ENCODE results near the gene SAMD5. TPM values are rescaled to one million over a fixed set of nuclear protein-coding genes. Genes with fewer than 3 reads are reported as not detected.

The SAMD5 gene
- total RNA-seq, 1 donor from 2014 or later: 4.5 TPM

DNA sequence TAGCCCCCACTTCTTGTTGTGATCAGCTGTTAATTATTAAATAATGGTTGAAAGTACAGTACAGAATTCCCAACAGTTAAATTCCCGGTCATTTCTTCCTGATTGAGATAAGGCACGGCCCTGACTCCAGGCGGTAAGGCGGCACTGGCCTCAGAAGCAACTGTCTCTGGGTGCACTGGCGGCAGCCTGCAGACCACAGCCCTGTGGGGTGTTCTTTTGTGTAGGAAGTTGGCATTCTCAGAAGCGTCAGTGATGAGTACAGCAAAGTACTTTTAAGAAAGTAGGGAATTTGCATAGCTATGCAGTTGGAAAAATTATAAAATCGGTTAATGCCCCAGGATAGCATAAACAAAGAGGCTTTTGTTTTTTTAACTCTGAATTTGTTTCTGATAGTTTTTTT lies 50.5 kb downstream of the SAMD5 start:
- intact Hi-C loops (cut with DNase I): no loop called here
- ATAC-seq (peak; percentile 50), DNase-seq (ENCODE audit: low spot score) (no peak)

DNA sequence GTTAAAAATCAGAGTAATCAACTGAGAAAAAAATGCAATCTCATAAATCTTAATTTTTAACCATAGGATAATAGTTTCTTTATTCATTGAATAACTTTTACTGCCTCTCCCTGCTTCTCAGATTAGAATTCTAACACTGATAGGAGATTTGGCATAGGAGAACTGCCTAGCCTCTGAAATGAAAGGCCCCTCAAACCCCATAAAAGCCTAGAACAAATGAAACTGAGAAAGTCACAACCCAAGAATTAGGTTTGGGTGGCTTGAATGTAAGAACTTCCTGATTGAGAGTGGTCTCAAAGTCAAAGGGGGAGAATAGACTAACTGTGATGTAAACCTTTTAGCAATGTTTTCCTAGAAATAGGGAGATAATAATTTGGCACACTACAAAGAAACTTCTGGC lies 52.2 kb downstream of the SAMD5 start:
- intact Hi-C loops (cut with DNase I): no loop called here
- ATAC-seq (no peak), DNase-seq (ENCODE audit: low spot score) (no peak)

DNA sequence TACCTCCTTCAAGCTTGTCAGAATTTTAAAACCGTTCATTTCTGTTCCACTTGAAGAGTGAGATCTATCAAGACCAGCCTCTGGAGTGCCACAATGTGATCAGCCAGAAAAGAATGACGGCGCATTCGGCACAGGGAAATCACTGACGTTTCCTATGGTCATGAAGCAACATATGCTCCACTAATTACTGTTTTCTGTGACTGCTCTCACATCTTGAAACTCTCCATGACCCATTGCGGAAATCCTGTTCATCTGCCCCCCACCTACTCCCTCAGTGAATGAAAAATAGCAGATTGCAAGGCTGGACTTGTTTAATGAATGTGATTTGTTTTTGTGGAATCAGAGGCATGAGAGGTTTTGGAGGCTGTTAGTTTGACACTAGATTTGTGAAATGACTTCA lies 53.2 kb downstream of the SAMD5 start:
- ATAC-seq (no peak), DNase-seq (ENCODE audit: low spot score) (no peak)
- intact Hi-C loops (cut with DNase I): no loop called here

- ATAC-seq (no peak), DNase-seq (ENCODE audit: low spot score) (no peak)
- intact Hi-C loops (cut with DNase I): no loop called here
These were observed 55.0 kb downstream of the SAMD5 start for GRCh38 chr6:147563472-147563871.

- no peak for DNase-seq (ENCODE audit: low spot score)
- intact Hi-C loops (cut with DNase I): no loop called here
- ATAC-seq: no peak
These were observed 56.1 kb downstream of the SAMD5 start for GRCh38 chr6:147564556-147564955.

DNA sequence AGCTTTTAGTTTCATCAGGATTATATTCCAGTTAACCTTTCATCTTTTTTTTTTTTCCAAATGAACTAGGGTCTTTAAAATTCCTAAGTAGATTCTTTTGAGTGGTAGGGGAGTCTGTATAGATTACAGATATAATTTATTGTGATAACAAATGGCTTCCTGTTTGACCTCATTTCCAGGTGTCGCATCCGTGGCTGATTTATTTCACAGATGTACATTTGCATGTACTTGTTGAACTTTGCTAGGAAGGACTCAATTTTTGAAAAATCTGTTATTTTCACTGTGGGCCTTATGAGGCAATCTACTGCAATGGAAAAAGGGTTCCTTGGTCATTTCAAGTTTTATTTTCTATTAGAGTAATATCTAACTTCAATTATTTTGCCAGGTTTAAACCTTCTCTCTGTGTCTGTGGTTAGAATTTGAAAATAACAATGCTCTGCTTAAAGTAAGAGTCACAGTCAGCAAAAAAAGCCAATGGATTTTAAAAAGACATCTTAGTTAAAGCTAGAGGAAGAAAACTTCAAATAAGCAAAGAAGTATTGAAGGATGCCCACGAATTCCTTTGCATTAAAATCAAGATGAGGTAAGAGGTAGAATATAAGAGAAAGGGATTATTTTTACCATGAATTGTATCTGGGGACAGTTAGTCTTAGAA lies 57.9 kb downstream of the SAMD5 start:
- intact Hi-C loops (cut with DNase I): no loop called here
- DNase-seq (ENCODE audit: low spot score): no peak
- ATAC-seq: no peak

- intact Hi-C loops (cut with DNase I): no loop called here
- ATAC-seq (no peak), DNase-seq (ENCODE audit: low spot score) (no peak)
These were observed 58.8 kb downstream of the SAMD5 start for GRCh38 chr6:147567141-147567805.

- no peak for ATAC-seq
- no peak for DNase-seq (ENCODE audit: low spot score)
- intact Hi-C loops (cut with DNase I): no loop called here
These were observed 61.3 kb downstream of the SAMD5 start for GRCh38 chr6:147569788-147570187.

DNA sequence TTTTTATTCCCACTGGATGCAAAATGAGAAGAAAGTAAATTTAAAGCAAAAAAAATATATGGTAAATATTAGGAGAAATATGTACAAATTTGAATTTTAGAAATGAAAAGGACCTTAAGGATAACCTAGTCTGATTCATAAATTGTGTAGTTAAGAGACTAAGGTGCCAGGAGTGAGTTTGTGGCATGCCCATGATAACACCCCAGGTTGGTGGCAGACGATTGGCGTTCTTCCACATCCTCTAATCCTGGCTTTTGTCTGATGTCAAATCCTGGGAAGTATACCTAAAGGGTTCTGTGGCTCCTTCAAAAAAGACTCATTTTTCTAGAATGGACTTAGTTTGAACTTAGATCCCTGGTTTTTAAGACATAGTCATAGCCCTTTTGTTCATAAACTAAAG lies 62.2 kb downstream of the SAMD5 start:
- DNase-seq (ENCODE audit: low spot score): no peak
- intact Hi-C loops (cut with DNase I): no loop called here
- no peak for ATAC-seq

DNA sequence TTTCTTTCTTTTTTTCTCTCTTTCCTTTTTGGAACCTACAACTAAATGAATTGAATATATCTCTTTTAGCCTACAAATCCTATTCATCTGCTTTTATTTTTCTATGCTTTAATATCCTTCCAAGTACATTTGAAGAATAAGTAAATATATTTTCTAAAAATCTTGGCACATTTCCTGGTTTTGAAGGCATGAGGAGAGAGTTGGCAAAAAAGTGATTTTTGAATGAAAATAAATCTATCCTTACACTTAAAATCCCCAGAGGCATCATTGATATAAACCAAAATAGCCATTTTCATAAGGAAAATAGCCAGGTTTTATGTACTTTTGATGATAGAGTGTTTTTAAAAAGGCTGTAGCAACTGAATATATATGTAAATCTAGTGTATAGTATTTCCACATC lies 69.0 kb downstream of the SAMD5 start:
- intact Hi-C loops (cut with DNase I): no loop called here
- DNase-seq (ENCODE audit: low spot score): no peak
- ATAC-seq: no peak

GRCh38 chr6:147578159-147578558 lies 69.7 kb downstream of the SAMD5 start:
- DNase-seq (ENCODE audit: low spot score) (no peak), ATAC-seq (no peak)
- intact Hi-C loops (cut with DNase I): no loop called here

GRCh38 chr6:147578883-147579282 lies 70.4 kb downstream of the SAMD5 start:
- no peak for DNase-seq (ENCODE audit: low spot score)
- intact Hi-C loops (cut with DNase I): no loop called here
- ATAC-seq: no peak

- no peak for DNase-seq (ENCODE audit: low spot score)
- intact Hi-C loops (cut with DNase I): no loop called here
- ATAC-seq: no peak
These were observed 71.2 kb downstream of the SAMD5 start for GRCh38 chr6:147579667-147580066.

GRCh38 chr6:147582991-147583390 lies 74.5 kb downstream of the SAMD5 start:
- no peak for DNase-seq (ENCODE audit: low spot score)
- intact Hi-C loops (cut with DNase I): no loop called here
- ATAC-seq: no peak

- intact Hi-C loops (cut with DNase I): no loop called here
These were observed 76.8 kb downstream of the SAMD5 start for GRCh38 chr6:147585256-147585655.

DNA sequence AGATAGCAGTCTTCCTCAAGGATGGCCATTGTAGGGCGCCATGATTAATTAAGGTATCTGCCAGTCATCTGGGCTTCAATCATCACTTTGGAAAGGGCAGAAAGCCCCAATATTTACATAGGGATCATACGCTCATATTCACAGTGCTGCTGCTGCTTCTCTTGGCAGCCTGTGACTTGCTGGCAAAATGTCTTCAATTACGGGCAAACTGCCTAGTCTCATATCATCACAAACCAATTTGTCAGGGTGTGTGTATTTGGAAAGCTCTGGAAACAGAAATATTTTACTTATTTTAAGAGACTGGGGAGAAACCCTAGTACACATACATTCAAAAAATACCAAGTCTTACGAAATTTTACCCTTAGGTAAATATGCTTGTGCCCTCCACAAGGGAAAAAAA lies 77.6 kb downstream of the SAMD5 start:
- ATAC-seq (no peak), DNase-seq (ENCODE audit: low spot score) (no peak)
- intact Hi-C loops (cut with DNase I): no loop called here

More at GRCh38 chr6:147585256-147585655, 76.8 kb downstream of the SAMD5 start:
- DNase-seq (ENCODE audit: low spot score) (no peak), ATAC-seq (no peak)

GRCh38 chr6:147587907-147588306 lies 79.4 kb downstream of the SAMD5 start:
- intact Hi-C loops (cut with DNase I): no loop called here
- no peak for DNase-seq (ENCODE audit: low spot score)
- no peak for ATAC-seq

- no peak for ATAC-seq
These were observed 80.0 kb downstream of the SAMD5 start for GRCh38 chr6:147588469-147588868.

GRCh38 chr6:147589739-147590250 lies 81.3 kb downstream of the SAMD5 start:
- ATAC-seq: no peak
- intact Hi-C loops (cut with DNase I): no loop called here
- DNase-seq (ENCODE audit: low spot score): no peak

More at GRCh38 chr6:147588469-147588868, 80.0 kb downstream of the SAMD5 start:
- no peak for DNase-seq (ENCODE audit: low spot score)
- intact Hi-C loops (cut with DNase I): no loop called here

- no peak for DNase-seq (ENCODE audit: low spot score)
- intact Hi-C loops (cut with DNase I): no loop called here
- ATAC-seq: no peak
These were observed 87.5 kb downstream of the SAMD5 start for GRCh38 chr6:147595961-147596360.
